SK-N-SH (cell line): ENCODE data around the gene TSPAN4. TPM values are rescaled to one million over a fixed set of nuclear protein-coding genes. Genes with fewer than 3 reads are reported as not detected.

Experiments used
- CTCF ChIA-PET: fragments of 300-600, 350-600 bp; formaldehyde crosslinking; extraction: SDS; loops from one replicate; lab custom pipeline; 2021; lab: Yijun Ruan, JAX
- POLR2A ChIA-PET: fragments of 350-600 bp; sonication (Branson Sonifier 250); formaldehyde crosslinking; extraction: SDS; loops from one replicate; lab custom pipeline; 2020; ENCODE audit warnings: antibody characterized with exemption, inconsistent platforms; lab: Yijun Ruan, JAX
- DNase-seq: peaks from one replicate; pipeline ENCODE4 v3.0.0; 2012
- H2AFZ ChIP-seq: fragments of 200-600 bp; sonication (generic); 2 replicates; pipeline ENCODE4 v1.8.1; 2016; ENCODE audit warnings: antibody characterized with exemption, mild to moderate bottlenecking, low read depth
- H3F3A ChIP-seq: fragments of 200-600 bp; sonication (generic); replicated peaks from 2 replicates; pipeline ENCODE3; 2016; ENCODE audit warnings: antibody characterized with exemption, mild to moderate bottlenecking; ENCODE audit not compliant: insufficient read depth
- H3K27ac ChIP-seq, 2 experiments: fragments of 200-500 bp in 1 of 2; fragments of 200-600 bp in 1 of 2; sonication (Bioruptor generic) in 1 of 2; sonication (generic), shearing (Covaris generic) in 1 of 2; 2 replicates each; pipeline versions ENCODE4 v1.5.1 to v1.6.1; 2014 to 2016; ENCODE audit warnings: low read depth in 2 of 2, inconsistent platforms in 1 of 2, low read length in 1 of 2, mild to moderate bottlenecking in 1 of 2, mixed read lengths in 1 of 2
- H3K27me3 ChIP-seq: fragments of 200-600 bp; sonication (generic), shearing (Covaris generic); 2 replicates; pipeline ENCODE4 v1.6.1; 2016; ENCODE audit warnings: mixed run types; ENCODE audit not compliant: insufficient read depth
- H3K36me3 ChIP-seq, 2 experiments: fragments of 200-500 bp in 1 of 2; fragments of 200-600 bp in 1 of 2; sonication (Bioruptor generic) in 1 of 2; sonication (generic) in 1 of 2; replicated peaks in 1 of 2; 2 replicates each; pipeline versions ENCODE3 to v1.5.1; 2014 to 2016; ENCODE audit warnings: low read length in 1 of 2, mild to moderate bottlenecking in 1 of 2; ENCODE audit not compliant: insufficient read depth in 2 of 2, control insufficient read depth in 1 of 2
- H3K4me1 ChIP-seq, 2 experiments: fragments of 200-500 bp in 1 of 2; fragments of 200-600 bp in 1 of 2; sonication (Bioruptor generic) in 1 of 2; sonication (generic), shearing (Covaris generic) in 1 of 2; 2 replicates each; pipeline versions ENCODE4 v1.5.1 to v1.6.1; 2014 to 2016; ENCODE audit warnings: low read depth in 1 of 2, low read length in 1 of 2, mixed run types in 1 of 2; ENCODE audit not compliant: insufficient read depth in 2 of 2, control insufficient read depth in 1 of 2
- H3K4me2 ChIP-seq: fragments of 200-600 bp; sonication (generic), shearing (Covaris generic); 2 replicates; pipeline ENCODE4 v1.6.1; 2017; ENCODE audit warnings: mixed run types
- H3K4me3 ChIP-seq, 2 experiments: fragments of 200-500 bp in 1 of 2; fragments of 200-600 bp in 1 of 2; sonication (Bioruptor generic) in 1 of 2; sonication (generic), shearing (Covaris generic) in 1 of 2; 2 replicates each; pipeline versions ENCODE4 v1.5.1 to v1.8.1; 2014 to 2016; ENCODE audit warnings: low read depth in 2 of 2, inconsistent platforms in 1 of 2, low read length in 1 of 2, mild to moderate bottlenecking in 1 of 2, mixed read lengths in 1 of 2, moderate library complexity in 1 of 2
- H3K79me2 ChIP-seq: fragments of 200-600 bp; sonication (generic); 2 replicates; pipeline ENCODE4 v1.8.1; 2017; ENCODE audit warnings: mild to moderate bottlenecking; ENCODE audit not compliant: insufficient read depth
- H3K9ac ChIP-seq: fragments of 200-600 bp; sonication (generic); 2 replicates; pipeline ENCODE4 v1.6.1; 2017; ENCODE audit warnings: mixed run types
- H3K9me2 ChIP-seq: fragments of 200-600 bp; sonication (generic); 2 replicates; pipeline ENCODE4 v1.6.1; 2017; ENCODE audit warnings: mixed run types
- H3K9me3 ChIP-seq: fragments of 200-600 bp; sonication (generic); 2 replicates; pipeline ENCODE4 v1.6.1; 2017; ENCODE audit warnings: mixed run types, mild to moderate bottlenecking, moderate library complexity
- H4K20me1 ChIP-seq: fragments of 200-600 bp; sonication (generic); 2 replicates; pipeline ENCODE4 v1.6.1; 2017; ENCODE audit warnings: mild to moderate bottlenecking, mixed run types; ENCODE audit not compliant: insufficient read depth
- CHD2 ChIP-seq: fragments of 150-350 bp; IDR thresholded peaks from 2 replicates; pipeline ENCODE4 v1.6.1; 2018; ENCODE audit warnings: low read length; ENCODE audit not compliant: partially characterized antibody
- CTCF ChIP-seq: fragments of 200-600 bp; sonication (generic); IDR thresholded peaks from 2 replicates; pipeline ENCODE4 v1.6.1; 2017; ENCODE audit warnings: antibody characterized with exemption, mild to moderate bottlenecking, moderate library complexity
- FOSL2 ChIP-seq: IDR thresholded peaks from 2 replicates; pipeline ENCODE4 v1.4.0; 2012; ENCODE audit warnings: low read depth, mild to moderate bottlenecking, moderate library complexity, borderline replicate concordance
- FOXJ3 ChIP-seq: sonication (generic); formaldehyde crosslinking; IDR thresholded peaks from 2 replicates; pipeline ENCODE4 v1.5.1; 2020; ENCODE audit warnings: mild to moderate bottlenecking, missing genetic modification reagents
- FOXM1 ChIP-seq: IDR thresholded peaks from 2 replicates; pipeline ENCODE4 v1.4.0; 2012; ENCODE audit warnings: low read depth, mild to moderate bottlenecking
- IRF3 ChIP-seq: fragments of 150-350 bp; IDR thresholded peaks from 2 replicates; pipeline ENCODE4 v1.6.1; 2016; ENCODE audit warnings: mild to moderate bottlenecking, low read depth, low read length
- JUND ChIP-seq: IDR thresholded peaks from 2 replicates; pipeline ENCODE4 v1.4.0; 2012
- MXI1 ChIP-seq: IDR thresholded peaks from 2 replicates; pipeline ENCODE4 v1.6.1; 2012; ENCODE audit warnings: mild to moderate bottlenecking, low read depth, low read length, improper control_type of control experiment
- NFIC ChIP-seq: IDR thresholded peaks from 2 replicates; pipeline ENCODE4 v1.4.0; 2012; ENCODE audit warnings: borderline replicate concordance
- PBX3 ChIP-seq: IDR thresholded peaks from 2 replicates; pipeline ENCODE4; 2012
- POLR2AphosphoS5 ChIP-seq: IDR thresholded peaks from 2 replicates; pipeline ENCODE4 v1.6.1; 2012; ENCODE audit warnings: low read depth, low read length
- RAD21 ChIP-seq: IDR thresholded peaks from 2 replicates; pipeline ENCODE4 v1.6.1; 2012; ENCODE audit warnings: mild to moderate bottlenecking, low read length
- RCOR1 ChIP-seq: fragments of 150-350 bp; IDR thresholded peaks from 2 replicates; pipeline ENCODE4 v1.6.1; 2017; ENCODE audit warnings: antibody characterized with exemption, low read length
- RFX5 ChIP-seq: IDR thresholded peaks from 2 replicates; pipeline ENCODE4 v1.6.1; 2012; ENCODE audit warnings: mild to moderate bottlenecking, improper control_type of control experiment, low read length
- SMC3 ChIP-seq: IDR thresholded peaks from 2 replicates; pipeline ENCODE4 v1.6.1; 2012; ENCODE audit warnings: low read depth, low read length, improper control_type of control experiment
- TAF1 ChIP-seq: IDR thresholded peaks from 2 replicates; pipeline ENCODE4 v1.6.1; 2012; ENCODE audit warnings: low read depth, mild to moderate bottlenecking, low read length, moderate library complexity, borderline replicate concordance
- TCF12 ChIP-seq: IDR thresholded peaks from 2 replicates; pipeline ENCODE4 v1.4.0; 2012
- USF1 ChIP-seq: IDR thresholded peaks from 2 replicates; pipeline ENCODE4 v1.4.0; 2012; ENCODE audit warnings: low read depth, borderline replicate concordance
- USF2 ChIP-seq: fragments of 150-350 bp; IDR thresholded peaks from 2 replicates; pipeline ENCODE4 v1.6.1; 2017; ENCODE audit warnings: antibody characterized with exemption, low read length, low read depth, borderline replicate concordance
- YY1 ChIP-seq: IDR thresholded peaks from 2 replicates; pipeline ENCODE4 v1.4.0; 2012; ENCODE audit warnings: low read depth, mild to moderate bottlenecking
- ZBTB33 ChIP-seq: IDR thresholded peaks from 2 replicates; pipeline ENCODE4 v1.4.0; 2012; ENCODE audit warnings: low read depth, borderline replicate concordance
- WGBS: methylation state at CpG from one replicate; pipeline ENCODE4 v1.1.6; 2017; ENCODE audit warnings: low lambda C conversion rate; 5-methylcytosine and 5-hydroxymethylcytosine counted together
- polyA plus RNA-seq, 3 experiments: library from polyadenylated mRNA; depleted of rRNA; stranded (reverse); fragments of >200 nt; gene quantifications; 2 replicates each; pipeline ENCODE4 v1.2.3, GENCODE V29; 2012

The TSPAN4 gene
- polyA plus RNA-seq, 1 of the 3 experiments (the other 2 are of a cell fraction): 226 TPM

GRCh38 chr11:855796-856195, 13.1 kb downstream of the TSPAN4 start:
- peak overlapping the region in 1 of 2 experiments; percentile 89; a peak in 2 of 4 replicates for H3K27ac ChIP-seq
- no peak overlapping the region for H3K9ac ChIP-seq
- H2AFZ ChIP-seq: no peak overlapping the region
- H4K20me1 ChIP-seq: peaks cover 86% of the 10 kb centered on the region
- no peaks in the 10 kb centered on the region for H3K9me3 ChIP-seq
- H3K79me2 ChIP-seq: peaks cover 22% of the 10 kb centered on the region; the same call in 1 of the 2 replicates
- ChIA-PET POLR2A (interaction anchor here (0.6 to 2.7 kb wide), 2 partner anchors 14 to 37 kb away, joined by 3 to 13 read pairs; partner anchors contain the start of genes PNPLA2, POLR2L and TSPAN4), CTCF (interaction anchor here (0.8 to 3.5 kb wide), 6 partner anchors 8 to 195 kb away, joined by 3 to 24 read pairs (median 3); partner anchors contain the start of gene PNPLA2)
- H3K4me2 ChIP-seq: no peak overlapping the region
- TF ChIP-seq JUND (no peak), PBX3 (no peak), FOXM1 (no peak), RCOR1 (no peak), TAF1 (no peak), FOSL2 (no peak), CTCF (no peak), RAD21 (no peak), NFIC (no peak), TCF12 (no peak), RFX5 (no peak), CHD2 (no peak)
- peaks cover 10 to 73% of the 10 kb centered on the region in 2 experiments; a peak in 2 of 4 replicates for H3K4me1 ChIP-seq
- peak; percentile 74 for DNase-seq
- H3F3A ChIP-seq: no peaks in the 10 kb centered on the region
- no CpG with 5 or more reads among the region's 12 CpGs for WGBS
- no peaks in the 10 kb centered on the region for H3K36me3 ChIP-seq
- H3K9me2 ChIP-seq: no peaks in the 10 kb centered on the region
- no peak overlapping the region for H3K4me3 ChIP-seq
- H3K27me3 ChIP-seq: no peaks in the 10 kb centered on the region

- POLR2A ChIA-PET: interaction anchor here (0.6 to 2.7 kb wide), 2 partner anchors 14 to 37 kb away, joined by 3 to 13 read pairs; partner anchors contain the start of genes PNPLA2, POLR2L and TSPAN4
- peak overlapping the region in 1 of 2 experiments; percentile 89; a peak in 2 of 4 replicates for H3K27ac ChIP-seq
- CTCF ChIA-PET: interaction anchor here (0.8 to 3.5 kb wide), 6 partner anchors 9 to 194 kb away, joined by 3 to 24 read pairs (median 4); partner anchors contain the start of gene PNPLA2
Observed at GRCh38 chr11:856397-856796, 13.7 kb downstream of the TSPAN4 start.

More at GRCh38 chr11:856397-856796, 13.7 kb downstream of the TSPAN4 start:
- TF ChIP-seq IRF3 (no peak), YY1 (no peak), ZBTB33 (no peak), JUND (no peak), FOXJ3 (CRISPR knock-in tag) (no peak), MXI1 (no peak), USF2 (no peak), USF1 (no peak), SMC3 (no peak), POLR2AphosphoS5 (no peak)
- Histone ChIP-seq H3K4me1 (peaks cover 10 to 69% of the 10 kb centered on the region in 2 experiments; a peak in 2 of 4 replicates), H3K4me3 (no peak overlapping the region), H3K9me3 (no peaks in the 10 kb centered on the region), H3K9ac (no peak overlapping the region), H3K79me2 (peaks cover 20% of the 10 kb centered on the region; the same call in 1 of the 2 replicates), H3K36me3 (no peaks in the 10 kb centered on the region), H3K27me3 (no peaks in the 10 kb centered on the region), H2AFZ (no peak overlapping the region), H3F3A (no peaks in the 10 kb centered on the region), H4K20me1 (peaks cover 80% of the 10 kb centered on the region), H3K4me2 (no peak overlapping the region), H3K9me2 (no peaks in the 10 kb centered on the region)
- DNase-seq: peak; percentile 79
- WGBS: 60% methylated on average over 1 of the region's 8 CpGs
